ENCODE data around the gene C16orf96.

Gene C16orf96

DNA sequence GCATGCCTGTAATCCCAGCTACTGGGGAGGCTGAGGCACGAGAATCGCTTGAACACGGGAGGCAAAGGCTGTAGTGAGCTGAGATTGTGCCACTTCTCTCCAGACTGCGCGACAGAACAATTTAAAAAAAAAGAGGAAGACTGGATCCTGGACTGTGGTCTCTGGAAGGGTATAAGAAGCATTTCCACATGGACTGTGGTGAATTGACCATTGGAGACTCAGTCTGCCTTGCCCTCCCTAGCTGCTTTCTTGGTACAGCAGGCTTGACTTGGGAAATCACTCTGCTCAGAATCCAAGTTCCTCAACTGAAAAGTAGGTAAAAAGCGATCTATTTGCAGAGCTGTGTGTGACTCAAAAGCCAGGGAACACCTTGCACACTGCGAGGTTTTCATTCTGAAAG, 67.5 kb downstream of the C16orf96 start:
- no peak for DNase-seq

DNA sequence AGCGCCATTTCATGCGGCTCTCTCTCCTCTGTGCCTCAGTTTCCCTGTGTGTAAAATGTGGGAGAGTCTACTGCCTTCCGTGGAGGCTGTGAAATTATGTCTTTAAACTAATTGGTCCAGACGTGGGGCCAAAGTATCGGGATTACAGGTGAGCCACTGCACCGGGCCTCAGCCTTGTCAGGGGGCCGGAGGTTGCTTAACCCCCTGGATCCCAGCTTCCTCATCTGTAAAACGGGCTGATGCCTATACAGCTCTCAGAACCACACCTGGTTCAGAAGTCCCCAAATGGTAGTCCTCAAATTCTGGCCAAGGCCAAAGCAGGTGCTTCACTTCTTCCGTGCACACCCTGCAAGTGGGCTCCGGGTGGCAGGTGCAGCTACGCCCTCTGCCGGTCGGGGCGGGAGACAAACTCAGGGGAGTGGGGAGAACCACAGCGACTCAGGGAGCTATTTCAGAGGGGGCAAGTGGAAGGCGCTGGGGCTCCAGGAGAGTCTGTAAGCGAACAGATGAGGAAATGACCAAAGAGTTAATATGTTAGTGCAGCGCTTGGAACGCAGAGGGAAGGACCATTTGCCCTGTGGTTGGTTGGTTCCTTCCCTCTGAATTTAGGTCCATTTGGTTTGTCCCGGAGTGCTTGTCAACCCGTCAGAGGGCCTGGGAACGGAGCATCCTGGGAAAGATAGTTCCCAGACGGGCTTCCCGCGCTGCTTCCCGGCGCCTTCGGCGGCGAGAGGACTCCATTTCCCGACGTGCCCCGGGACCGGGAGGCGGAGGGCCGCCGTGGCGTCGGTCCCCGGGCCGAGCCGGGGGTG, 68.1 kb downstream of the C16orf96 start, which contains the start of gene MGRN1:
MGRN1 (plus strand) TSS at position 812 of the 812 bp plus-strand sequence. CDS start 135 bp downstream, outside the sequence.
- peak; percentile 95 for DNase-seq

DNA sequence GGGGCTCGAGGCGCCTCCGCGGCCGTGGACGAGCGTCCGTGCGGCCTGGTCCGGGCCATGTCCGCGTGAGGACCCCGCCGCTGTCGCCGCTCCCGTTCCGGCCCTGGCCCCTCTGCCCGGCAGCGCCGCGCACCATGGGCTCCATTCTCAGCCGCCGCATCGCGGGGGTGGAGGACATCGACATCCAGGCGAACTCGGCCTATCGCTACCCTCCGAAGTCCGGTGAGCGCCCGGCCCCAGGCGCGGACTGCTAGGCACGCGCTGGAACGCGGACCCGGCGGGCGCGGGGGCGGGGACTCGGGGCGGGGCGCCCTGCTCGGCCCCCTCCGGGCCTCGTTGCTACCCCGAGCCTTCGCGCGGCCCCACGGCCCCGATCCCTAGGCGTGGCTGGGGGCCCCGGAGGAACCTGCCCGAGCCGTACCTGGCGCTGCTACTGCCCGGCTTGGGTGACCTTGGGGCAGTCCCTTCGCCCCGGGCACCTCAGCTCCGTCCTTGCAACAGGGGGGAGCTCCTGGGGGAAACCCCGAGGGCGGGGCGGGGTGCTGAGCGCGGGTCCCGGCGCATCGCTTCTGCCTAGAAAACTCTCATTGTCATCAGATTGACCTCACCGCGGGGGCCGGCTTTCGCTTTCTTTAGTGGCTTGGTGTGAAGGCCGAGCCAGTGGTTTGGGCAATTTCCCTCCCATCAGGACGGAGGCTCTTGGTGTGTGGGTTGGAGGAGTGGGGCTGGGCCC, 68.9 kb downstream of the C16orf96 start:
- DNase-seq: peak; percentile 76

DNA sequence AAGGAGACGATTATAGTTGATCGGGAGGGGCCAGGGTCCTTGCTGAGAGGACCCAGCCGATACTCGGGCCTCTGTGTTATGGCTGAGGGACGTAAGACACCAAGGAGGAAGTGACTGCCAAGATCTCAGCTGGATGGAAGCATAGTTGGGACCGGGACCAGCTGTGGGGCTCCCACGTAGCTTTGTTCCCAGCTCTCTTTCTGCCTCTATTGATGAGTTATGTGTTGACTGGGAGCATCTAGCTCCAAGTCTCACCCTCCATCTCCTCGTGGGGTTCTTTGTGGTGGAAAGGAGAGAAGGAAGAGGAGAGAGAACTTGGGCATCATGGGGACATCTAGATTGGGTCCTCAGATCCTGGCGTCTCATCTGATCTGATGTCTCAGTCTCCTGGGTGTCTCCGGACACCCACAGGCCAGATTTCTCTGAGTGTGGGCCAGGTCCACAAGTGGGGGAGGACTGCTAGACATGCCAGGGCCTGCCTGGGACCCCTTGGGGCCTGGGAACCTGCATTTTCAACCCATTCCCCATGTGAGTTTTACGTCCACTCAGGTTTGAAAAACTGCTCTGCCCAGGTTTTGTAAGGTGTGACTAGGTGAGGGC, 69.5 kb downstream of the C16orf96 start:
- no peak for DNase-seq

DNA sequence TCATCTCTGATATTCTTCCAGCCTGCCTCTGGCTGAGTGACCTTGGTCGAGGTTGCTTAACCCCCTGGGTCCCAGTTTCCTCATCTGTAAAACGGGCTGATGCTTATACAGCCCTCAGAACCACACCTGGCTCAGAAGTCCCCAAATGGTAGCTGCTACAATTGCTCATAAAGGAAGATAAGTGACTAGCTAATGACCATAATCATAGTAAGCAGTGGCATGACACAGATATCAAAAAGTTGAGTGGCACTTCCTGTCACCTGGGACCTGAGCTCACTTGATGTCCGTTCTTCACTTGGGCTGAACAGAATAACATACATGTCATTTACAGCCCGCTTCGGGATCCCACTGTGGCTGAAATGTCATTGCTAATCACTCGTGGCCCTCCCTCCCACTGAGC, 70.3 kb downstream of the C16orf96 start:
- DNase-seq: no peak

DNA sequence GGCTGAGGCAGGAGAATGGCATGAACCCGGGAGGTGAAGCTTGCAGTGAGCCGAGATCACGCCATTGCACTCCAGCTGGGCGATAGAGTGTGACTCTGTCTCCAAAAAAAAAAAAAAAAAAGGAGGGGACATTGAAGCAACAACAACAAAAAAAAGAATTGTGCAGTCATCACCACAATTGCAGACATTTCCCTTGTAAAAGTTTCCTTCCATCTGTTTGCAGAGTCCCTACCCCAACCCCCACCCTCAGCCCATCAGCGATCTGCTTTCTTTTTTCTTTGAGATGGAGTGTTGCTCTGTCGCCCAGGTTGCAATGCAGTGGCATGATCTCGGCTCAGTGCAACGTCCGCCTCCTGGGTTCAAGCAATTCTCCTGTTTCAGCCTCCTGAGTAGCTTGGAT, 72.1 kb downstream of the C16orf96 start:
- no peak for DNase-seq

DNA sequence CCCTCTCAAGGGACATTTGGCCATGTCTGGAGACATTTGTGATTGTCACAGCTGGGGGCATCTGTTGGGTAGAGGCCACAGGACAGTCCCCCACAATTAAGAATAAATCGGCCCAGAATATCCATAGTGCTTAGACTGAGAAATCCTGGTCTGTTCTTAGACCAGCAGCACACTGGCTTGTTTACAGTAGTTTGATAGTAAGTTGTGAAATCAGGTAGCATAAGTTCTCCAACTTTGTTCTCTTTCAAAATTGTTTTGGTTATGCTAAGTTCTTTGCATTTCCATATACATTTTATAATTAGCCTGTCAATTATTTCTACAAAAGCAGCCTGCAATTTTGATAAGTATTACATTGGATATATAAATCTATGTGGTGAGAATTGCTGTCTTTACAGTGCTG, 75.3 kb downstream of the C16orf96 start:
- DNase-seq: no peak

DNA sequence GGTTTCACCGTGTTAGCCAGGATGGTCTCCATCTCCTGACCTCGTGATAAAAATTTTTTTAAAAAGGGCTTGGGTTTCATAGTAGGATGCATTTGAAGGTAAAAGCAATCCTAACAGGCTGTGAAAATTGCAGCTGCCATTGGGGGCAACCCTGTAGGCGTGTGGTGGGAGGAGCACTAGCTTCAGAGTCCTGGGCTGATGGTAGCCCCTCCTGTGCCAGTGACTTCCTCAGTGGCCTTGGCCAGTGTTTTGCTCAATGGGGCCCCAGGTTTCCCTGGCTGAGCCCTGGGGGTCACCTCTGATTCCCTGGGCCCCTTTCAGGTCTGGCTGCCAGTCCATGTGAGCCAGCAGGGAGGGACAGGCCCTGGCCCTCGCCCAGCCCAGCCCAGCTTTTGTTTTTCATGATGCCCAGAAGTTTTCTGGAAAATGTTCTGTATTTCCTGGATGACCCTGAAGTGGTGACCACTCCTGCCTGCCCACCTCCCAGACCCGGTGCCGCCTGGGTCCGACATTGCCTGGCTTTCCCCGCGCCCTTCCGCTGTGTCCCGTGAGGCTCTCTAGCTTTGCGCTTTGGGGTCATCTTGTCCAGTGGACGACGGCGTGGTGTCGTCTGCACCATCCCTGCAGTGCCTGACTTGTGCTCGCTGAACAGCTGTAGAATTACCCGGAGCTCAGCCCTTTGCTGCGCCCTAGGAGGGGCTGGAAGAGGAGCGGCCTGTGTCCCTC, 77.9 kb downstream of the C16orf96 start:
- no peak for DNase-seq

DNA sequence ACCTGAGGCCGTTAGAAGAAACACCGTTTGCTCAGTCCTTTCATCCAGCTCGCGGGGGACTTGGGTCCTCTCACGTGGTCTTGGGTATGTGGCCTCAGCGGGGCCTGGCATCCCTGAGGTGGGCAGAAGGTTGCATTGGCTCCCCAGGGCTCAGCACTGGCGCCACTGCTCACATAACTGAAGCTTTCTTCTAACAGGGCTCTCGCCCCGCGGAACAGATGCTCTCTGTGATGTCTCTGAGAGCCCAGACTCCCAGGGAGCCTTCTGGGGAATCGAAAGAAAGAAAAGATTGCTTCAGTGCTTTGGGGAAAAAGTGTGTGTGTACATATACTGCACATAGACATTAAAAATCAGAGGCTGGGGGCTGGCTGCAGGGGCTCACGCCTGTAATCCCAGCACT, 78.6 kb downstream of the C16orf96 start:
- no peak for DNase-seq

DNA sequence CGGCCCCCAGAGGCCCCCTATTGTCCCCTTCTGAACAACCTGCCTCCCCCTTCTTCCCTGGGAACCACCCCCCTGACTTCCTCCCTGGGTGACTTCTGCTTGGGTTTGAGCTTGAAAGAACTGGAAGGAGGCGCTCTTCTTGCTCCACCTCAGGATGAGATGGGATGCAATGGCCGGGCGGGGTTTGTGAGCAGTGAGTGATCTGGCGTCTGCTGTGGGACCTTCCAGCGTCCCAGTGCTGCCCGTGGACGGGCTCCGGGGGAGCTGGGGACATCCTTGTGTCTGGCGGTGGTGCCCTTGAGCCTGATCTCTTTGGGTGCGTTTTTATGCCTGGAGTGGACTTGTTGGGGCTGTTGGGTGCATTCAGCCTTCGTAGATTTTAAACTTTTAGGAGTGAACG, 80.1 kb downstream of the C16orf96 start:
- DNase-seq: no peak

DNA sequence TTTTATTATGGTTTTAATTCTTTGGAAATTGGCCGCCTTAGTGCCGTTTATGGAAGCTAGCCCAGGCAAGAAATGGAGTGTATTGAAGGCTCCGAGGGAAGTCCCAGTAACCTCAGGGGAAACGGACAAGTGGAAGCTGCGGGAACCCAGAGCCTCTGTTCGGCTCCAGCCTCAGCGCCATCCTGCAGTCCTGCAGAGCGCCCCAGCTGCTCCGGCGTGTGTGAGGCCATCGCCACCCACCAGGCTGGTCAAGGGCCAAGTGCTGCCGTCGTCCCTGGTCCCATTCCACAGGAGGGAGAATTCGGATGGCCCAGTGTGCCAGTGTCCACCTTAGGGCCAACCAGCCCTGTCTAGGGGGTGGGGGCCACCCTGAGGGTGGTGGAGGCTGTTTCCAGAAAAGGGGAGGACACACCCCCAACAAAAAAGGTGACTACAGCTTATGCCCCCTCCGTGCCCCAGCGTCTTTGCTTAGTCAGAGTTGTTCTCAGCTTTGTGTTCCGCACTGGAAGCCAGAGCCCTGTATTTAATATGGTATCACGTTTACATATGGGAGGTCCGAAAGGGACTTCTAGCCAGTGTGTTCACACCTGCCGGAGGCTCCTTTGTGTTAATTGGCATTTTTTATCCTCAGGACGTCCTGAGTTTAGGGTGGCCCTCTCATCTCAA, 81.5 kb downstream of the C16orf96 start:
- DNase-seq: no peak

DNA sequence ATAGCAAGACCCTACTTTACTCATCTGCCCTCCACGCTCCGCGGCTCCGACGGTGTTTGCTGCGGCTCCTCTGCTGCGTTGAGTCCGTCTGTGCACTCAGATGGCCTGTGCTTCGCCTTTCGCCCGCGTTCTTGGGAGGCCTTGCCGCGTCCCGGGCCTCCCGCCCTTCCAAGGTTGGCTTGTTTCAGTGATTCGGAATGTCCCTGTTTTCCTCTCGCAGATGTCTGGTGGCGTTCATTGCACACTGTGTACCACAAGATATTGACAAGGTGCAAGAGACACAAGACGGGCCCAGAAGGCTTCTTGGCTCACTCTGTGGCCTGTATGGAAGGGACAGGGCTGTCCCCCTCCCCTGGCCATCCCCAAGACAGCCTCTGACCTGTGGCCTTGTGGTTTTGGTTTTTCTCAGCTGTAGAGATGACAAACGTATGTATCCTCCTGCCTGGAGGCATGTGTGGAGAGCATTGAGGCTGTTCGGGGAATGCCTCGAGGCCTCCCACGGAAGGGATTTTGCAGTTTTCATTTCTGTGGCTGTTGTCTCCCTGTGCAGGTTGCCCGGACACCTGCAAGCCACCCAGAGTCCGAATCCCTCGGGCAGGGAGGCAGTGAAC, 83.9 kb downstream of the C16orf96 start:
- no peak for DNase-seq

DNA sequence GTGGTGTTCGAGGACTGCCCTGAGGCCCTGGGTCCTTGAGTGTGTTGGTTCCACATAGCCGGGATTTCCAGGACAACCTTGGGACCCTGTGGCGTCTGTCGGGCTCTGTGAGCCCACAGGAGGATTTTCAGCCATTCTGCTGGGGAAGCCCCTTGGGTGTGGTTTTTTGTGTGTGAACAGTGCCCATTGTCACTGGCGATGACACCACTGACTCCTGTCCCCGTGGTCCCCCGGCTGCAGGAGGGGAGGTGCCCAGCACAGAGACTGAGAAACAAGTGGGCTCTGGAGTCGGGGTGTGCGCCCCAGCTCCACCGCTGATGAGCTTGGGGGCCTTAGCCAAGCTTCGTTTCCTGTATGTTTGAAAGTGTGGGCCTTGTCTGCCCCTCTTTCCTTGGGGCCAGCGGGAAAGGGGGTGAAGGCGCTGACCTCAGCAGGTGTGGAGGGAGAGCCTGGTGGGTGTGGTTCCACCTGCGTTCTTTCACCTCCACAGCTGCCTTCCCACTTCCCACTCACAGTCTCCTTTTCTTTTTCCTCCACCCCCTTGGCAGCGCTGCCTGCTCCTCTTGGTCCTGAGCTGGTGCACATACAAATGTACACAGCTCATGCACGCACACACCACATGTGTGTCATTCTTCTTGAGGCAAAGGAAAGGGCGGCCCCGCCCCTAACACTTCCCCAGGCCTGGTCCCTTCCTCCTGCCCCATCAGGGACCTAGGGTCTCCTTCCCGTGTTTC, 84.6 kb downstream of the C16orf96 start:
- DNase-seq: no peak

DNA sequence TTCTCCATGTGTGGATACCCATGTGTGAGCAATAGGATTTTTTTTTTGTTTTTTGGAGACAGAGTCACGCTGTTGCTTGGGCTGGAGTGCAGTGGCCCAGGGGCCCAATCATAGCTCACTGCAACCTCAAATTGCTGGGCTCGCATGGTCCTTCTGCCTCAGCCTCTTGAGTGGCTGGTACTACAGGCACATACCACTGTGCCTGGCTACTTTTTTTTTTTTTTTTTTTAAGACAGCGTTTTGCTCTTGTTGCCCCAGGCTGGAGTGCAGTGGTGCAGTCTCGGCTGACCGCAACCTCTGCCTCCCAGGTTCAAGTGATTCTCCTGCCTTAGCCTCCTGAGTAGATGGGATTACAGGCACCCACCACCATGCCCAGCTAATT, 85.2 kb downstream of the C16orf96 start:
- DNase-seq: no peak

DNA sequence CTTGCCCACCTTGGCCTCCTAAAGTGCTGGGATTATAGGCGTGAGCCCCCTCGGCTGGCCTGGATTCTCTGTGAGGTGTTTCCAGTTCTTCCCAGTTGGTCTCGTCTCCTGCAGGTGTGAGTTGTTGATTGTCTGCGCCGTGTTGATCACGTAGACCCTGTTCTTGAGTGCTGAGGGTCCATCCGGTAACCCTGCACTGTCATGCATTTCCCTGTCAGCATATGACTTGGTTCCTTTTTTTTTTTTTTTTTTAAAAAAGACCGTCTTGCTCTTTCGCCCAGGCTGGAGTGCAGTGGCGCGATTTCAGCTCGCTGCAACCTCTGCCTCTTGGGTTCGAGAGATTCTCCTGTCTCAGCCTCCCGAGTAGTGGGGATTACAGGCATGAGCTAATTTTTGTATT, 85.8 kb downstream of the C16orf96 start:
- no peak for DNase-seq

DNA sequence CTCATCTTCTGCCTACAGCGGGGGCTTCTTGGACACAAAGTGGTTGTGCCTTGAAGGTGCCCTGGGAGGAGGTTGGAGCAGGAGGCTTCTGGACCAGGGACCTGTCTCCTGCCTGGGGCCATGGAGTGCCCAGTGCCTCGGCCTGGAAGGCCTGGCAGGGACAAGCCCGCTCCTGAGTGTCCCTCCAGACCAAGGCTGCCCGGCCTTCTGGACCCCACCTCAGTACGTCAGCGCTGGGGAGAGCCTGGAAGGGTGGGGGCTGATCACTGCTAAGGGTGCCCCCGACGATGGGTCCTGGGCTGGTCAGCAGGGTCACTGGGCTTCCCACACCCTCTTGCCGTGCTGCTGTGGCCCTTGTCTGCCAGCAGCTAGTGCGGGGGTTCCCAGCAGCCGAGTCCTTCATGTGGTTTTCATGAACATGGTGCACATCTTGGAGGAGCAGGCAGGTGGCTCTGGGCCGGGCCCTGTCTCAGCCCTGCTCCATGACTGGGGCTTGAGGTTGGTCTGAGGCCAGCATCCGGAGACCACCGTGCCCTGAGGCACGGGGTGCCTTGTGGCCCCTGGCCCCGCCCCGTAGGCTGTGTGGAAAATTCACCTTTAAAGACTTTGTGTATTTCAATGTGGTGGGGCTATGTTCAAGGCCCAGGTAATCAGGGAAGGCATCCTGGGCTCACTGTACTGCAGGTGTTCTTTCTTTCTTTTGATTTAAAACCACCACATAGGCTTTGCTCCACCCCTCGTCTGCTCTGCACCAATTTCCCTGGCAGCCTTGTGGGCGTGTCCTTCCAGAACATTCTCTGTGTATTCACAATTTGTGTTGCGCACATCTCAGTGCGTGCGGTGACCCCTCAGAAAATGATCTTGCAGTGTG, 90.9 kb downstream of the C16orf96 start:
- no peak for DNase-seq

DNA sequence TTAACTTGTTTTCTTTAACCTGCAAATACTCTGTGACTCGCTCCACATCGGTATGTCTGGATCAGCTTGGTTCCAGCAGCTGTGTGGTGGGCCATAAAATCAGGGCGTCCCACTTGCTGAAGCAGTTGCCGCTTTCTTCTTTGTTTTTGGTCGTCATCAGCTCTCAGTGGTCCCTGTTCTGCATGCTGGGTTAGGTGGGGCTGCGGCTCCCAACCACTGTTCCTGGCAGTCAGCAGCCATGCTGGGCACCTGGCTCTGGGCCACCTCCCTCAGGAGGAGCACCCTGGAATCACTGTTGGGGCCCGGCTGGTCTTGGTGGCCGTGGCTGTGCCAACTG, 91.5 kb downstream of the C16orf96 start:
- no peak for DNase-seq

DNA sequence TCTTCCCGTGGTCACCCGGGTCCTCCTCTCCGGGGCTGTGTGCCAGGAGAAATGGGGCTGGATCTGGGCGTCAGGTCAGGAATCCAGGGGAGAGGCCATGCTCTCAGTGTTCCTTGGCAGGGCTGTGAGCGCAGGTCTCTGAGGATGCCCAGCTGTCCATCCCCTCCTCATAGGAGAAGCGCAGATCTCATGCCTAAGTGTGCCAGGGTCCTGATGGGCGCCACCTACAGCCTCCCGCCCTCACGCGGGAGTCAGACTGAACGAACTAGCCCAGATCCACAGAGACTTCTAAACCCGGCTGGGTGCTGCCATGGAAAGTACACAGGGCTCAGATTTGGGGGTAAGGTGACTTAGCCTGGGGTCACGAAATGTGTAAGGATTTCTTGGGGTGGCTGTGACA, 92.8 kb downstream of the C16orf96 start:
- DNase-seq: no peak

DNA sequence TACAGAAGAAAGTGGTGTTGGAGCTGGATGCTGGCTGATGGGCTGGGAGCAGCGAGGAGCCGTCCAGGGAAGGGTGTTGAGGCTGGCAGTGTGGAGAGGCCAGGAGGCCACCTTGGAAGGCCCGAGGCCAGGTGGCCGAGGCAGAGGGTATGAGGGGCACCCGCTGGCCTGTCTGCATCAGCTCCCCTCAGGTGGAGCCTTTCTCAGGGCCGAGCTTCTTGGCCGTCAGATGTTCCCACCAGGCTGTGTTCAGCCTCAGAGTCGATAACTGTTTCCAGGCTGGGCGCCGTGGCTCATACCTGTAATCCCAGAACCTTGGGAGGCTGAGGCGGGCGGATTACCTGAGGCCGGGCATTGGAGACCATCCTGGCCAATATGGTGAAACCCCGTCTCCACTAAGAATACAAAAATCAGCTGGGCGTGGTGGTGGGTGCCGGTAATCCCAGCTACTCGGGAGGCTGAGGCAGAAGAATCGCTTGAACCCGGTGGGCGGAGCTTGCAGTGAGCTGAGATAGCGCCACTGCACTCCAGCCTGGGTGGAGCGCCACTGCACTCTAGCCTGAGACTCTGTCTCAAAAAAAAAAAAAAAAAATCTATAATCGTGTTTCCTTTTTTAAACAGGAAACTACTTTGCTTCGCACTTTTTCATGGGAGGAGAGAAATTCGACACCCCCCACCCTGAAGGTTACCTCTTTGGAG, 93.8 kb downstream of the C16orf96 start:
- no peak for DNase-seq
